ENCODE measurements around the gene ADAM33. TPM values are rescaled to one million over a fixed set of nuclear protein-coding genes. Genes with fewer than 3 reads are reported as not detected.

The ADAM33 gene
- total RNA-seq, 1 donor from 2014 or later, result 11.7 TPM

GRCh38 chr20:3654326-3655130, 27.3 kb downstream of the ADAM33 start:
- TF ChIP-seq CTCF (IDR thresholded peaks at IDR 0.05), result no peak
- no peak for DNase-seq
- no peak for ATAC-seq
- H3K36me3 ChIP-seq, result peaks cover 8% of the 10 kb centered on the region
- no peaks in the 10 kb centered on the region for H3K4me1 ChIP-seq
- no peak overlapping the region for H3K27ac ChIP-seq
- no peaks in the 10 kb centered on the region for H3K9me3 ChIP-seq
- H3K4me3 ChIP-seq, result no peak overlapping the region
- intact Hi-C loops (cut with DNase I), result no loop called here
- H3K27me3 ChIP-seq (ENCODE audit: low read depth), result peaks cover 1% of the 10 kb centered on the region

GRCh38 chr20:3653921-3654320, 27.9 kb downstream of the ADAM33 start:
- ATAC-seq (no peak), DNase-seq (no peak)
- Histone ChIP-seq H3K36me3 (peaks cover 11% of the 10 kb centered on the region), H3K27me3 (ENCODE audit: low read depth) (no peaks in the 10 kb centered on the region), H3K27ac (no peak overlapping the region), H3K4me3 (no peak overlapping the region), H3K9me3 (no peaks in the 10 kb centered on the region), H3K4me1 (no peaks in the 10 kb centered on the region)
- TF ChIP-seq CTCF (IDR thresholded peaks at IDR 0.05), result no peak
- intact Hi-C loops (cut with DNase I), result no loop called here

- H3K36me3 ChIP-seq, result peaks cover 21% of the 10 kb centered on the region
- intact Hi-C loops (cut with DNase I), result no loop called here
- ATAC-seq (no peak), DNase-seq (no peak)
- no peaks in the 10 kb centered on the region for H3K4me1 ChIP-seq
- TF ChIP-seq CTCF (IDR thresholded peaks at IDR 0.05), result no peak
- no peaks in the 10 kb centered on the region for H3K9me3 ChIP-seq
- no peak overlapping the region for H3K27ac ChIP-seq
- no peaks in the 10 kb centered on the region for H3K27me3 ChIP-seq (ENCODE audit: low read depth)
- no peak overlapping the region for H3K4me3 ChIP-seq
Observed at GRCh38 chr20:3652676-3653596, 28.9 kb downstream of the ADAM33 start.

GRCh38 chr20:3652221-3652620, 29.6 kb downstream of the ADAM33 start:
- ATAC-seq (no peak), DNase-seq (no peak)
- intact Hi-C loops (cut with DNase I), result no loop called here
- Histone ChIP-seq H3K9me3 (no peaks in the 10 kb centered on the region), H3K36me3 (peaks cover 28% of the 10 kb centered on the region), H3K27ac (no peak overlapping the region), H3K4me3 (no peak overlapping the region), H3K27me3 (ENCODE audit: low read depth) (no peaks in the 10 kb centered on the region), H3K4me1 (no peaks in the 10 kb centered on the region)
- no peak for TF ChIP-seq CTCF (IDR thresholded peaks at IDR 0.05)

- Histone ChIP-seq H3K27me3 (ENCODE audit: low read depth) (no peaks in the 10 kb centered on the region), H3K36me3 (peaks cover 37% of the 10 kb centered on the region), H3K27ac (no peak overlapping the region), H3K4me1 (no peaks in the 10 kb centered on the region), H3K9me3 (no peaks in the 10 kb centered on the region), H3K4me3 (no peak overlapping the region)
- intact Hi-C loops (cut with DNase I), result no loop called here
- no peak for TF ChIP-seq CTCF (IDR thresholded peaks at IDR 0.05)
- DNase-seq, result no peak
- no peak for ATAC-seq
Observed at GRCh38 chr20:3651204-3651962, 30.4 kb downstream of the ADAM33 start.
